ENCODE results near the gene TLN1.

Gene TLN1

GRCh38 chr9:35681341-35682002 lies 50.5 kb downstream of the TLN1 start:
- peak in 1 of 2 experiments; percentile 15 for DNase-seq

GRCh38 chr9:35680331-35681105 lies 51.5 kb downstream of the TLN1 start:
- peak; percentile 99 for DNase-seq

GRCh38 chr9:35679766-35680330 lies 52.1 kb downstream of the TLN1 start:
- no peak for DNase-seq

GRCh38 chr9:35679091-35679490 lies 52.9 kb downstream of the TLN1 start:
- no peak for DNase-seq

- no peak for DNase-seq
Measured at GRCh38 chr9:35675732-35676392, 56.1 kb downstream of the TLN1 start.

- DNase-seq: no peak
Measured at GRCh38 chr9:35675204-35675603, 56.8 kb downstream of the TLN1 start.

GRCh38 chr9:35674025-35674361 lies 58.0 kb downstream of the TLN1 start:
- no peak for DNase-seq

- DNase-seq: no peak
Measured at GRCh38 chr9:35673132-35674024, 58.6 kb downstream of the TLN1 start, which contains the start of gene CA9. CA9 (plus strand) TSS chr9:35673928; CDS start chr9:35673960, 32 bp downstream.

- peak; percentile 8 to 23 for DNase-seq
Measured at GRCh38 chr9:35669331-35670145, 62.5 kb downstream of the TLN1 start.

GRCh38 chr9:35667939-35668338 lies 64.1 kb downstream of the TLN1 start:
- DNase-seq: no peak

GRCh38 chr9:35666549-35666948 lies 65.4 kb downstream of the TLN1 start:
- DNase-seq: no peak

- DNase-seq: no peak
Measured at GRCh38 chr9:35666045-35666444, 66.0 kb downstream of the TLN1 start.

GRCh38 chr9:35665471-35665818 lies 66.5 kb downstream of the TLN1 start:
- DNase-seq: no peak

- DNase-seq: peak; percentile 68 to 92
Measured at GRCh38 chr9:35664531-35665470, 67.2 kb downstream of the TLN1 start, which contains the start of gene ARHGEF39. ARHGEF39 (minus strand) TSS chr9:35665195; CDS start chr9:35665169, 26 bp downstream.

- no peak for DNase-seq
Measured at GRCh38 chr9:35662437-35662836, 69.6 kb downstream of the TLN1 start.

- DNase-seq: no peak
Measured at GRCh38 chr9:35661756-35662350, 70.1 kb downstream of the TLN1 start.

GRCh38 chr9:35660966-35661415 lies 71.0 kb downstream of the TLN1 start:
- DNase-seq: peak in 1 of 2 experiments; percentile 46

- no peak for DNase-seq
Measured at GRCh38 chr9:35659340-35659739, 72.7 kb downstream of the TLN1 start.

GRCh38 chr9:35658968-35659220 lies 73.1 kb downstream of the TLN1 start:
- peak; percentile 26 to 50 for DNase-seq

All from NCI-H526 (cell line).